ENCODE measurements around the gene TMEM106C.

TMEM106C gene

DNA sequence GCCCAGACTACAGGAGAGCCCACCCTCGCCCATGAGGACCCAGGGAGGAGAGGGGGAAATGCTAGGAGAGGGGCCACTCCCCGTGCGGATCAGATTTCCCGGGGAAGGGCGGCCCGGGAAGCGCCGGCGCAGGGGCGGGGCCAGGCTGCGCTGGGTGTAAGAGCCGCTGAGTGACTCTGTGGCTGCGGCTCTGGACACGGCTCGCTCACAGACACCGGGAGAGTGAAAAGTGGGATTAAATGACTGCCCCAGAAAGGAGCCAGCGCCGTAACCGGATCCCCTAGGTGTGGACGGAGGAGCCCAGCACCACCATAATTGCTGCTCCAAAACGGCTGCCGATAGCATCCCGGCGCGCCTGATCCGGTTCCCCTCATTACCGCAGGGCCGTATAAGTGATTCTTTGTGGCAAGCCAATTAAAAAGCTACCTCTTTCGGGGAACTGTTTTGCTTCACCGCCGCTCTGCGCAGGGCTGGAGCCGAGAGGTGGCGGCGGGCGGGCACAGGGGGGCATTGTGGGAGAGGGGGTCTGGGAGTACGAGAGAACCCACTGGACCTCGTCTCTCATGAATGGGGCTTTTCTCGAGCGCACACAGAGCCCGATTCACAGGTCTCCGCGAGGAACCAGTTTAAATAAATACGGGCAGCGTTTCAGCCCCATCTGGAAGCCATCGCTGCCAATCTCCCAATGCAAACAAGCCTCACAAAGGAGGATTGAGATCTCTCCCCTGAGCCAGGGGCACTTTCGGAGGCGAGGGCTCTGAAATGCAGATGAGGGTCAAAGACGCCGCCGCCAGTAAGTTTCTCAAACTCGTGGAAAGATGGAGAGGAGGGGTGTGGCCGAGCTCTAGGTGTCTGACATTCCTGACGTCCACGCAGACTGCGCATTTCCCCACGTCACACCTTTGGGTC is 38.4 kb downstream of the TMEM106C start:
- peak overlapping the region; percentile 68 for H3K4me3 ChIP-seq (ENCODE audit: low read length)
- TF ChIP-seq, protein P1, sequence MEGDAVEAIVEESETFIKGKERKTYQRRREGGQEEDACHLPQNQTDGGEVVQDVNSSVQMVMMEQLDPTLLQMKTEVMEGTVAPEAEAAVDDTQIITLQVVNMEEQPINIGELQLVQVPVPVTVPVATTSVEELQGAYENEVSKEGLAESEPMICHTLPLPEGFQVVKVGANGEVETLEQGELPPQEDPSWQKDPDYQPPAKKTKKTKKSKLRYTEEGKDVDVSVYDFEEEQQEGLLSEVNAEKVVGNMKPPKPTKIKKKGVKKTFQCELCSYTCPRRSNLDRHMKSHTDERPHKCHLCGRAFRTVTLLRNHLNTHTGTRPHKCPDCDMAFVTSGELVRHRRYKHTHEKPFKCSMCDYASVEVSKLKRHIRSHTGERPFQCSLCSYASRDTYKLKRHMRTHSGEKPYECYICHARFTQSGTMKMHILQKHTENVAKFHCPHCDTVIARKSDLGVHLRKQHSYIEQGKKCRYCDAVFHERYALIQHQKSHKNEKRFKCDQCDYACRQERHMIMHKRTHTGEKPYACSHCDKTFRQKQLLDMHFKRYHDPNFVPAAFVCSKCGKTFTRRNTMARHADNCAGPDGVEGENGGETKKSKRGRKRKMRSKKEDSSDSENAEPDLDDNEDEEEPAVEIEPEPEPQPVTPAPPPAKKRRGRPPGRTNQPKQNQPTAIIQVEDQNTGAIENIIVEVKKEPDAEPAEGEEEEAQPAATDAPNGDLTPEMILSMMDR (IDR thresholded peaks at IDR 0.05; ENCODE audit: insufficient read depth, low read depth, low read length, missing control alignments): no peak
- DNase-seq (ENCODE audit: low read depth): peak; percentile 69

GRCh38 chr12:48002414-48002730 is 39.0 kb downstream of the TMEM106C start:
- no peak for DNase-seq (ENCODE audit: low read depth)
- TF ChIP-seq, protein P1 (IDR thresholded peaks at IDR 0.05; ENCODE audit: insufficient read depth, low read depth, low read length, missing control alignments): no peak

GRCh38 chr12:48002773-48003218 is 39.4 kb downstream of the TMEM106C start:
- TF ChIP-seq, protein P1 (IDR thresholded peaks at IDR 0.05; ENCODE audit: insufficient read depth, low read depth, low read length, missing control alignments): no peak
- H3K4me3 ChIP-seq (ENCODE audit: low read length): no peak overlapping the region
- DNase-seq (ENCODE audit: low read depth): peak; percentile 40

More at GRCh38 chr12:48002414-48002730, 39.0 kb downstream of the TMEM106C start:
- H3K4me3 ChIP-seq (ENCODE audit: low read length): peak overlapping the region; percentile 68

- TF ChIP-seq, protein P1 (IDR thresholded peaks at IDR 0.05; ENCODE audit: insufficient read depth, low read depth, low read length, missing control alignments): no peak
- no peak overlapping the region for H3K4me3 ChIP-seq (ENCODE audit: low read length)
- peak; percentile 24 for DNase-seq (ENCODE audit: low read depth)
Measured at GRCh38 chr12:48003226-48004052, 40.0 kb downstream of the TMEM106C start.

GRCh38 chr12:48004053-48004941 is 40.9 kb downstream of the TMEM106C start, which contains the start of gene COL2A1:
COL2A1 (minus strand) TSS chr12:48004476; CDS start chr12:48004321, 155 bp downstream.
- DNase-seq (ENCODE audit: low read depth): peak; percentile 38
- TF ChIP-seq, protein P1 (IDR thresholded peaks at IDR 0.05; ENCODE audit: insufficient read depth, low read depth, low read length, missing control alignments): no peak
- no peak within 1 kb of the TSS for H3K4me3 ChIP-seq (ENCODE audit: low read length)
